DMS153 treated with DMSO at 0.1 percent for 48 hours (cell line): ENCODE measurements around the gene MATN4.

Experiments used
- DNase-seq: peaks from one replicate; lab custom pipeline; 2025; ENCODE audit not compliant: unreplicated experiment; lab: John Stamatoyannopoulos, UW

MATN4 gene

GRCh38 chr20:45317826-45318225 lies 9.7 kb upstream of the MATN4 start:
- no peak for DNase-seq

- no peak for DNase-seq
Observed at GRCh38 chr20:45316150-45317080, 8.3 kb upstream of the MATN4 start.

- no peak for DNase-seq
Observed at GRCh38 chr20:45315672-45316071, 7.6 kb upstream of the MATN4 start.

- no peak for DNase-seq
Observed at GRCh38 chr20:45313943-45314342, 5.8 kb upstream of the MATN4 start.

GRCh38 chr20:45313065-45313695 lies 5.1 kb upstream of the MATN4 start:
- no peak for DNase-seq

- no peak for DNase-seq
Observed at GRCh38 chr20:45312241-45312640, 4.1 kb upstream of the MATN4 start.

- DNase-seq, result peak; percentile 15
Observed at GRCh38 chr20:45311589-45312211, 3.6 kb upstream of the MATN4 start.

- DNase-seq, result no peak
Observed at GRCh38 chr20:45309075-45309474, 976 bp upstream of the MATN4 start.

- no peak for DNase-seq
Observed at GRCh38 chr20:45307076-45307640, 941 bp downstream of the MATN4 start.

GRCh38 chr20:45306431-45306982 lies 1.6 kb downstream of the MATN4 start, which contains the start of gene RBPJL:
Gene RBPJL, plus strand, starts transcription at chr20:45306840. Its CDS starts 83 bp downstream, at chr20:45306923.
- DNase-seq, result no peak

GRCh38 chr20:45305262-45305661 lies 2.8 kb downstream of the MATN4 start:
- DNase-seq, result no peak

GRCh38 chr20:45304464-45304999 lies 3.6 kb downstream of the MATN4 start:
- no peak for DNase-seq

GRCh38 chr20:45303586-45304463 lies 4.3 kb downstream of the MATN4 start:
- no peak for DNase-seq

GRCh38 chr20:45301824-45302271 lies 6.3 kb downstream of the MATN4 start:
- DNase-seq, result no peak

GRCh38 chr20:45300961-45301360 lies 7.1 kb downstream of the MATN4 start:
- DNase-seq, result no peak

GRCh38 chr20:45299786-45300185 lies 8.3 kb downstream of the MATN4 start:
- no peak for DNase-seq

- no peak for DNase-seq
Observed at GRCh38 chr20:45297786-45298497, 10.2 kb downstream of the MATN4 start.

GRCh38 chr20:45294659-45295058 lies 13.4 kb downstream of the MATN4 start:
- DNase-seq, result no peak

GRCh38 chr20:45294003-45294368 lies 14.1 kb downstream of the MATN4 start:
- DNase-seq, result no peak
